Vagina (tissue), 2 donors: ENCODE results near the gene PLA2R1. TPM values are rescaled to one million over a fixed set of nuclear protein-coding genes. Genes with fewer than 3 reads are reported as not detected.

Experiments used
- DNase-seq, 2 donors: peaks; one replicate each; pipeline ENCODE4 v3.0.0-alpha.2; 2017; ENCODE audit errors: extremely low spot score in 2 of 2
- H3K27ac ChIP-seq: fragments of 200-600 bp; sonication (generic); one replicate; pipeline ENCODE4 v1.5.1; 2019
- H3K27me3 ChIP-seq: fragments of 200-600 bp; sonication (generic); one replicate; pipeline ENCODE4 v1.5.1; 2019
- H3K36me3 ChIP-seq, 2 donors: fragments of 200-600 bp; sonication (generic); one replicate each; pipeline ENCODE4 v1.5.1; 2017 to 2019
- H3K4me1 ChIP-seq: fragments of 200-600 bp; sonication (generic); one replicate; pipeline ENCODE4 v1.5.1; 2019
- H3K4me3 ChIP-seq, 2 donors: fragments of 200-600 bp; sonication (generic); 1 replicate in 1 of 2; 2 replicates in 1 of 2; pipeline ENCODE4 v1.5.1; 2016 to 2019
- H3K9me3 ChIP-seq: fragments of 200-600 bp; sonication (generic); one replicate; pipeline ENCODE4 v1.5.1; 2019
- POLR2A ChIP-seq, 2 donors: fragments of 450-650 bp; IDR thresholded peaks; one replicate each; pipeline ENCODE4 v1.6.1; 2017; ENCODE audit warnings: antibody characterized with exemption in 2 of 2, mild to moderate bottlenecking in 2 of 2, moderate library complexity in 2 of 2
- POLR2AphosphoS5 ChIP-seq, 2 donors: sonication (generic); formaldehyde crosslinking; IDR thresholded peaks; one replicate each; pipeline ENCODE4 v1.9.0; 2017; ENCODE audit warnings: antibody characterized with exemption in 2 of 2, mild to moderate bottlenecking in 2 of 2, low read depth in 1 of 2; ENCODE audit not compliant: insufficient read depth in 1 of 2
- intact Hi-C: fragments of 100-400 bp; cut with DNase I; formaldehyde crosslinking; loops from one replicate; pipeline ENCODE4 v1.15.1; 2023
- total RNA-seq: library from RNA; depleted of rRNA; stranded (reverse); fragments of >200 nt; gene quantifications from one replicate; pipeline ENCODE4 v1.2.3, GENCODE V29; 2016
- TF ChIP-seq, protein P1 (sequence below), 3 experiments: fragments of 450-650 bp in 2 of 3; fragments of 200-600 bp in 1 of 3; sonication (generic) in 1 of 3; IDR thresholded peaks; one replicate each; pipeline ENCODE4 v1.5.1; 2017 to 2019; ENCODE audit warnings: antibody characterized with exemption in 3 of 3, mild to moderate bottlenecking in 2 of 3, moderate library complexity in 2 of 3

PLA2R1 gene
- total RNA-seq, 1 donor from 2014 or later = 24.3 TPM

DNA sequence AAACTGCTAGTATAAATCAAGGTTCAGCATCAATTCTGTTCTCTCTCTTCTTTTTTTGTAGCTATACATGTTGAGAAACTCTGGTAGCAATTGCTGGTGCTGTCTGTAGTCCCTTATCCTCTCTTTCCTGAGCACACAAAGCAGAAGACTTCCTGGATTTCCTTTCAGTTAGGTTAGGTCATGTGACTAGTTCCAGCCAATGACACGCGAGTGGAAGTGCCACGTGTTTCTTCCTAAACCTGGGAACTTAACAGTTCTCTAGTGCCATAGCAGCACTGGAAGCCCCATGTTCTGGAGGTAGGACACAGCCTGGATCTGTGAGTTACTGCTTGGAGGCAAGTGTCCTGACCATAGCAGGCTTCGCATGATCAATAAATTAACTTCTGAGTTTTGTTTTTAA lies 125.9 kb downstream of the PLA2R1 start:
- no peak for DNase-seq
- no peaks in the 10 kb centered on the region for H3K36me3 ChIP-seq
- H3K4me3 ChIP-seq = no peak overlapping the region
- no peaks in the 10 kb centered on the region for H3K27me3 ChIP-seq
- no peak overlapping the region for H3K27ac ChIP-seq
- intact Hi-C loops = no loop called here
- H3K4me1 ChIP-seq = peaks cover 12% of the 10 kb centered on the region
- no peaks in the 10 kb centered on the region for H3K9me3 ChIP-seq
- TF ChIP-seq POLR2AphosphoS5 (IDR thresholded peaks at IDR 0.05; ENCODE audit: insufficient read depth in 1 of 2, low read depth in 1 of 2) (no peak), POLR2A (IDR thresholded peaks at IDR 0.05) (no peak)
- TF ChIP-seq, protein P1, sequence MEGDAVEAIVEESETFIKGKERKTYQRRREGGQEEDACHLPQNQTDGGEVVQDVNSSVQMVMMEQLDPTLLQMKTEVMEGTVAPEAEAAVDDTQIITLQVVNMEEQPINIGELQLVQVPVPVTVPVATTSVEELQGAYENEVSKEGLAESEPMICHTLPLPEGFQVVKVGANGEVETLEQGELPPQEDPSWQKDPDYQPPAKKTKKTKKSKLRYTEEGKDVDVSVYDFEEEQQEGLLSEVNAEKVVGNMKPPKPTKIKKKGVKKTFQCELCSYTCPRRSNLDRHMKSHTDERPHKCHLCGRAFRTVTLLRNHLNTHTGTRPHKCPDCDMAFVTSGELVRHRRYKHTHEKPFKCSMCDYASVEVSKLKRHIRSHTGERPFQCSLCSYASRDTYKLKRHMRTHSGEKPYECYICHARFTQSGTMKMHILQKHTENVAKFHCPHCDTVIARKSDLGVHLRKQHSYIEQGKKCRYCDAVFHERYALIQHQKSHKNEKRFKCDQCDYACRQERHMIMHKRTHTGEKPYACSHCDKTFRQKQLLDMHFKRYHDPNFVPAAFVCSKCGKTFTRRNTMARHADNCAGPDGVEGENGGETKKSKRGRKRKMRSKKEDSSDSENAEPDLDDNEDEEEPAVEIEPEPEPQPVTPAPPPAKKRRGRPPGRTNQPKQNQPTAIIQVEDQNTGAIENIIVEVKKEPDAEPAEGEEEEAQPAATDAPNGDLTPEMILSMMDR (IDR thresholded peaks at IDR 0.05) = no peak

DNA sequence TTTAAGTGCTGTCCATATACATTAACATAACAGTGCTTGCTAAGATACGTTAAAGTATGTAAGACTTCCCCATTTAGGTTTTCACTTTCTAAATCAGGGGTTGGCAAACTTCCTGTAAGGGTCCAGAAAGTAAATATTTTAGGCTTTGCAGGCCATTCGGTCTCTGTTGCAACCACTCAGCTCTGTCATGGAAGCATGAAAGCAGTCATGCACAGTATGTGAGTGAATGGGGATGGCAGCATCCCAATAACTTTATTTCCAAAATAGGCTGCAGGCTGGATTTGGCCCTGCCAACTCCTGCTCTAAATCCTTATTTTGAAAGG lies 128.7 kb downstream of the PLA2R1 start:
- TF ChIP-seq POLR2AphosphoS5 (IDR thresholded peaks at IDR 0.05; ENCODE audit: insufficient read depth in 1 of 2, low read depth in 1 of 2) (no peak), POLR2A (IDR thresholded peaks at IDR 0.05) (no peak)
- TF ChIP-seq, protein P1 (IDR thresholded peaks at IDR 0.05) = no peak
- H3K27ac ChIP-seq = no peak overlapping the region
- H3K4me3 ChIP-seq = no peak overlapping the region
- H3K27me3 ChIP-seq = no peaks in the 10 kb centered on the region
- DNase-seq = no peak
- peaks cover 12% of the 10 kb centered on the region for H3K4me1 ChIP-seq
- no peaks in the 10 kb centered on the region for H3K36me3 ChIP-seq
- no peaks in the 10 kb centered on the region for H3K9me3 ChIP-seq
- intact Hi-C loops = no loop called here

DNA sequence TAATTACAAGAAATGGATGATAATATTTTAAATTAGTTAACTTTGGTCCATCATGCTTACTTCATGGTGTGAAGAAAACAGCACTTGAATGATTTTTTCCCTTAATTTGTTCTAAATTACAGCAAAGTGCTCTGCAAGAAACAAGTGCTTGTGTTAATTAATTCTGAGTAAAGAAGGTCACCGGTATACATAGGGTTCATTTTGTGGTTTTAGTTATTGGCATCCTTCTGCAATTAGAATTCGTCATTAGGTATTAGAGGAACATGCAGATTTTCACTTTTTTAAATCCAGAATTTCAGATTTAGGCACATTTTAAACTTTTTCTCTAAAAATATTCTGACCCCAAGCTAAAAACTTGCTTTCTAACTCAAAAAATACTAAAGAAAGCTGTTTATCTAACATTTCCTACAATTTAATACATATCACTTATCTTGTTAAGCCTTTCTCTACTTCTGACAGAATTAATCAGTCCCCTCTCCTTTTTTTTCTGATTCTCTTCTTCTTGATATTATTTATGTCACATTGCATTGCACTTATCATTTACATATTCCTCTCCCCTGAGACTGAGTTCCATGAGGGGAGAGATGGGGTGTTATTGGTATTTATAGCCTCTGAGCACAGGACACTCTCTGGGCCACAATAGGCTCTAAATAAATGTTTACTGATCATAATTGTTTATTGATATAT lies 129.2 kb downstream of the PLA2R1 start:
- Histone ChIP-seq H3K36me3 (no peaks in the 10 kb centered on the region), H3K9me3 (no peaks in the 10 kb centered on the region), H3K4me1 (peaks cover 12% of the 10 kb centered on the region), H3K27me3 (no peaks in the 10 kb centered on the region), H3K4me3 (no peak overlapping the region), H3K27ac (no peak overlapping the region)
- no peak for DNase-seq
- intact Hi-C loops = no loop called here
- TF ChIP-seq, protein P1 (IDR thresholded peaks at IDR 0.05) = no peak
- no peak for TF ChIP-seq POLR2AphosphoS5 (IDR thresholded peaks at IDR 0.05; ENCODE audit: insufficient read depth in 1 of 2, low read depth in 1 of 2)
- TF ChIP-seq POLR2A (IDR thresholded peaks at IDR 0.05) = no peak

DNA sequence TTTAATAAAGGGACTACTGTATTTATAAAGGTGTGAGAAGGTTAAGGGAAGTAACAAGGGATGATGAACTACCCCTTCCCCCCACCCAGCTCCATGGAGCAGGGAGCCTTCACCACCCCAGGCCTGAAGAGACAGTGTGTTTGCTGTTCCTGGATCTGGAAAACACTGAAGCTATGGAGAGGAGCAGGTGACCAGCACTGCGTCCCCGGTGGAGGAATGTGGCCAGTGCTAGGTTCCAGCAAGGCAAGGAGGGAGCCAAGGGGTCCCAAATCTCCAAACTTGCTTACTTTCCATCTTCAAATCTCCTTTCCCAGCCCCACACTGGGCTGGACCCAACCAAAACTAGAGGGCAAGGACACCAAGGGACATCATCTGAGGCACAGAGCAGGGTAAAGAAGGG lies 135.7 kb downstream of the PLA2R1 start:
- TF ChIP-seq POLR2AphosphoS5 (IDR thresholded peaks at IDR 0.05; ENCODE audit: insufficient read depth in 1 of 2, low read depth in 1 of 2) = no peak
- TF ChIP-seq, protein P1 (IDR thresholded peaks at IDR 0.05) = no peak
- TF ChIP-seq POLR2A (IDR thresholded peaks at IDR 0.05) = no peak
- no peaks in the 10 kb centered on the region for H3K27me3 ChIP-seq
- H3K36me3 ChIP-seq = no peaks in the 10 kb centered on the region
- no peak for DNase-seq
- H3K9me3 ChIP-seq = no peaks in the 10 kb centered on the region
- no peak overlapping the region for H3K4me3 ChIP-seq
- H3K27ac ChIP-seq = no peak overlapping the region
- no peaks in the 10 kb centered on the region for H3K4me1 ChIP-seq
- intact Hi-C loops = no loop called here

DNA sequence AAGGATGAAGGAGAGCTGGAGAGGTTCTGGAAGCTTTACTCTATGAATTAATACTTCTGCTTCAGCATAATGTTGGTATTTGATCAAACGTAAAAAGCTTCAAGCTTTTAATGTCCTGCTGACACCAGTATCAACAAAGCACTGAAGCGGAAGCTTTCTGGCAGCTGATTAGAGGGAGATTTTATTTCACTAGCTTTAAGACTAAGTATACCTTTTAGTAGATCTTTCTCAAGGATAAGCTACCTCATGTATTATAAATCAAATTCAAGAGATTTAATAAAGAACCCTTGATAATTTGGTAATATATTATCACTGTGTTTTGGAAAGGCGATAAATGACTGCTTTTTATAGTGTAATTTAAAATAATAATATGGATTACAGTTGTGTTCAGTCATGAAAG lies 136.4 kb downstream of the PLA2R1 start:
- H3K4me1 ChIP-seq = no peaks in the 10 kb centered on the region
- no peak overlapping the region for H3K27ac ChIP-seq
- H3K36me3 ChIP-seq = no peaks in the 10 kb centered on the region
- no peak for DNase-seq
- TF ChIP-seq POLR2AphosphoS5 (IDR thresholded peaks at IDR 0.05; ENCODE audit: insufficient read depth in 1 of 2, low read depth in 1 of 2) (no peak), POLR2A (IDR thresholded peaks at IDR 0.05) (no peak)
- TF ChIP-seq, protein P1 (IDR thresholded peaks at IDR 0.05) = no peak
- no peaks in the 10 kb centered on the region for H3K27me3 ChIP-seq
- no peaks in the 10 kb centered on the region for H3K9me3 ChIP-seq
- intact Hi-C loops = no loop called here
- H3K4me3 ChIP-seq = no peak overlapping the region
